HuH-7.5 (cell line): ENCODE data around the gene PROK2.

Experiments
- DNase-seq: peaks from one replicate; pipeline ENCODE4 v3.0.0; 2011; ENCODE audit warnings: low spot score

The PROK2 gene

GRCh38 chr3:71784914-71785531 is at the start of gene PROK2:
PROK2 (minus strand) TSS chr3:71785148; CDS start chr3:71785052, 96 bp downstream.
- no peak for DNase-seq

GRCh38 chr3:71831599-71831998 is 46.7 kb upstream of the PROK2 start:
- DNase-seq, result no peak

- no peak for DNase-seq
Measured at GRCh38 chr3:71825551-71826283, 40.8 kb upstream of the PROK2 start.

GRCh38 chr3:71821116-71821515 is 36.2 kb upstream of the PROK2 start:
- DNase-seq, result no peak

- no peak for DNase-seq
Measured at GRCh38 chr3:71817262-71817661, 32.3 kb upstream of the PROK2 start.

GRCh38 chr3:71816767-71817156 is 31.8 kb upstream of the PROK2 start:
- no peak for DNase-seq

GRCh38 chr3:71815340-71816067 is 30.6 kb upstream of the PROK2 start:
- no peak for DNase-seq

- no peak for DNase-seq
Measured at GRCh38 chr3:71813704-71814103, 28.8 kb upstream of the PROK2 start.

GRCh38 chr3:71813073-71813472 is 28.1 kb upstream of the PROK2 start:
- no peak for DNase-seq

- DNase-seq, result no peak
Measured at GRCh38 chr3:71810056-71810455, 25.1 kb upstream of the PROK2 start.

- DNase-seq, result no peak
Measured at GRCh38 chr3:71809321-71810026, 24.5 kb upstream of the PROK2 start.

- no peak for DNase-seq
Measured at GRCh38 chr3:71806736-71807135, 21.8 kb upstream of the PROK2 start.

- no peak for DNase-seq
Measured at GRCh38 chr3:71805691-71806090, 20.7 kb upstream of the PROK2 start.

GRCh38 chr3:71805199-71805598 is 20.3 kb upstream of the PROK2 start:
- DNase-seq, result no peak

GRCh38 chr3:71803248-71803647 is 18.3 kb upstream of the PROK2 start:
- no peak for DNase-seq

- no peak for DNase-seq
Measured at GRCh38 chr3:71801986-71802385, 17.0 kb upstream of the PROK2 start.

GRCh38 chr3:71800023-71800422 is 15.1 kb upstream of the PROK2 start:
- no peak for DNase-seq

GRCh38 chr3:71797455-71797854 is 12.5 kb upstream of the PROK2 start:
- DNase-seq, result no peak

- no peak for DNase-seq
Measured at GRCh38 chr3:71796290-71796689, 11.3 kb upstream of the PROK2 start.

GRCh38 chr3:71791634-71792033 is 6.7 kb upstream of the PROK2 start:
- no peak for DNase-seq

- DNase-seq, result no peak
Measured at GRCh38 chr3:71789922-71790321, 5.0 kb upstream of the PROK2 start.

GRCh38 chr3:71787851-71788405 is 3.0 kb upstream of the PROK2 start:
- DNase-seq, result no peak
